ENCODE data around the gene RASAL2. TPM values are rescaled to one million over a fixed set of nuclear protein-coding genes. Genes with fewer than 3 reads are reported as not detected.

The RASAL2 gene
- total RNA-seq, 2 experiments from 2014 or later, result not detected

DNA sequence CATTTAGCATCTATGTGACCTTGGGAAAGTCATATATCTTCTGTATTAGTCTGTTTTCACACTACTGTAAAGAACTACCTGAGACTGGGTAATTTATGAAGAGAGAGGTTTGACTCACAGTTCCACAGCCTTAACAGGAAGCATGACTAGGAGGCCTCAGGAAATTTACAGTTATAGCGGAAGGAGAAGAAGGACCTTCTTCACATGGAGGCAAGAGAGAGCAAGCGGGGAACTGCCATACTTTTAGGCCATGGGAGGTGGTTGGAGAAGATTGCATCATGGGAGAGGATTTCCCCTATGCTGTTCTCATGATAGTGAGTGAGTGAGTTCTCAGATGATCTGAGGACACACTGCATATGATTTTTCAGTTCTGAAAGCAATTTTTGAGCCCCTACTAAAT, 315.0 kb downstream of the RASAL2 start:
- Mint-ChIP-seq H3K9me3 (no peaks in the 10 kb centered on the region), H3K27me3 (peaks cover 5% of the 10 kb centered on the region), H3K4me3 (no peak overlapping the region), H3K4me1 (ENCODE audit: low read depth) (no peaks in the 10 kb centered on the region), H3K27ac (no peak overlapping the region), H3K36me3 (no peaks in the 10 kb centered on the region)
- DNase-seq, result no peak
- intact Hi-C loops (cut with micrococcal nuclease), result no loop called here
- CTCF ChIA-PET, result no interaction called here
- POLR2A ChIA-PET, result no interaction called here

GRCh38 chr1:178409541-178409940, 315.6 kb downstream of the RASAL2 start:
- ChIA-PET CTCF (no interaction called here), POLR2A (no interaction called here)
- Mint-ChIP-seq H3K27me3 (peaks cover 5% of the 10 kb centered on the region), H3K4me1 (ENCODE audit: low read depth) (no peaks in the 10 kb centered on the region), H3K9me3 (no peaks in the 10 kb centered on the region), H3K36me3 (no peaks in the 10 kb centered on the region), H3K27ac (no peak overlapping the region), H3K4me3 (no peak overlapping the region)
- intact Hi-C loops (cut with micrococcal nuclease), result no loop called here
- no peak for DNase-seq

DNA sequence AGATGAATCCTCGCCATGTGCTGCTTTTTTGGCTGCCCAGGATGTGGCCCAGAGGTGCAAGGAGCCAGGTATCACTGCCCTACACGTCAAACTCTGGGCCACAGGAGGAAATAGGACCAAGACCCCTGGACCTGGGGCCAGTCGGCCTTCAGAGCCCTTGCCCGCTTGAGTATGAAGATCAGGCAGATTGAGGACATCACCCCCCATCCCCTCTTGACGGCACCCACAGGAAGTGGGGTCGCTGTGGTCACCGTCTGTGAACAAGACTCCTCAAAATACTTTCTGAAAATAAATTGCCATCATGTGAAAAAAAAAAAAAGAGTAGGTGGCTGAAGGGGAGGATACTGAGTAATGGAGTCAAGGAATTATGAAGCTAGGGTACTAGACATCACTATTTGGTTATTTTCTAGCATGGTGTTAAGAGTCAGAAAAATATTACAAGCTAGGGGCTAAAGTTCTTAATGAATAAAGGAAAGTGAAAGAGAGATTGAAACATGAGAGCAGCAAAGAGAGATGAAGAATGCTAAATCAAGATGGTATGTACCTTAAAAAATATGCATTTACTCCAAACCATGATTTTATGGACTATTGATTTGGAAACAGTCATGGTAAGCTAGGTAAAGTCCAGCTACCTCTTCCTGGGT, 318.0 kb downstream of the RASAL2 start:
- no peaks in the 10 kb centered on the region for H3K36me3 Mint-ChIP-seq
- peaks cover 5% of the 10 kb centered on the region for H3K27me3 Mint-ChIP-seq
- peaks cover 2% of the 10 kb centered on the region for H3K9me3 Mint-ChIP-seq
- CTCF ChIA-PET, result no interaction called here
- no peak overlapping the region for H3K4me3 Mint-ChIP-seq
- intact Hi-C loops (cut with micrococcal nuclease), result no loop called here
- no peak for DNase-seq
- POLR2A ChIA-PET, result no interaction called here
- H3K27ac Mint-ChIP-seq, result no peak overlapping the region
- no peaks in the 10 kb centered on the region for H3K4me1 Mint-ChIP-seq (ENCODE audit: low read depth)

DNA sequence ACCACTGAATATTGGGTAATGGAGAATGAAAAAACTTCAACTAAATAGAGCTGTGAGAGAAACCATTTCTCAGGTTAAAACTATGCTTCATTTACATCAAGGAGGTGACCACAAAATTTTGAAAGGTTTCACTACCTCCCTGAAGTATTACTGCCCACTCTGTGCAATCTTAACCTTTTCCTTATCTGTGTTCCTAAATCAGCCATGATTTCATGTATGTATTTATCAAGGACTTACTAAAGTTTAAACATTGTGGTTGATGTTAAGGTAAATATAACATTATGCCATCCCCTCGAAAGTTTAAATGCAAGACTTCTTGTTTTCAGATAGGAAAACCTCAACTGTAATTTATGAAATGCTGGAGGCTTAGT, 318.5 kb downstream of the RASAL2 start:
- POLR2A ChIA-PET, result no interaction called here
- H3K4me1 Mint-ChIP-seq (ENCODE audit: low read depth), result no peaks in the 10 kb centered on the region
- peaks cover 5% of the 10 kb centered on the region for H3K9me3 Mint-ChIP-seq
- no peaks in the 10 kb centered on the region for H3K36me3 Mint-ChIP-seq
- no peak overlapping the region for H3K4me3 Mint-ChIP-seq
- no peak overlapping the region for H3K27ac Mint-ChIP-seq
- CTCF ChIA-PET, result no interaction called here
- no peak for DNase-seq
- peaks cover 5% of the 10 kb centered on the region for H3K27me3 Mint-ChIP-seq
- intact Hi-C loops (cut with micrococcal nuclease), result no loop called here

- ChIA-PET POLR2A (no interaction called here), CTCF (no interaction called here)
- H3K9me3 Mint-ChIP-seq, result peaks cover 5% of the 10 kb centered on the region
- no peak overlapping the region for H3K4me3 Mint-ChIP-seq
- H3K36me3 Mint-ChIP-seq, result no peaks in the 10 kb centered on the region
- intact Hi-C loops (cut with micrococcal nuclease), result no loop called here
- H3K4me1 Mint-ChIP-seq (ENCODE audit: low read depth), result no peaks in the 10 kb centered on the region
- DNase-seq, result no peak
- H3K27me3 Mint-ChIP-seq, result peaks cover under 1% of the 10 kb centered on the region
- no peak overlapping the region for H3K27ac Mint-ChIP-seq
Observed at GRCh38 chr1:178417858-178418257, 324.0 kb downstream of the RASAL2 start.

GRCh38 chr1:178418284-178418955, 324.5 kb downstream of the RASAL2 start:
- Mint-ChIP-seq H3K4me3 (no peak overlapping the region), H3K27me3 (peaks cover 3% of the 10 kb centered on the region), H3K36me3 (no peaks in the 10 kb centered on the region), H3K4me1 (ENCODE audit: low read depth) (no peaks in the 10 kb centered on the region), H3K9me3 (peaks cover 5% of the 10 kb centered on the region), H3K27ac (no peak overlapping the region)
- intact Hi-C loops (cut with micrococcal nuclease), result no loop called here
- POLR2A ChIA-PET, result no interaction called here
- CTCF ChIA-PET, result no interaction called here
- no peak for DNase-seq

- ChIA-PET POLR2A (no interaction called here), CTCF (interaction anchor here (0.8 kb wide), 1 partner anchor 15 kb away, joined by 5 read pairs; no protein-coding TSS in a partner anchor)
- no peaks in the 10 kb centered on the region for H3K9me3 Mint-ChIP-seq
- no peak overlapping the region for H3K27ac Mint-ChIP-seq
- H3K27me3 Mint-ChIP-seq, result peaks cover 2% of the 10 kb centered on the region
- intact Hi-C loops (cut with micrococcal nuclease), result no loop called here
- no peaks in the 10 kb centered on the region for H3K36me3 Mint-ChIP-seq
- no peak overlapping the region for H3K4me3 Mint-ChIP-seq
- H3K4me1 Mint-ChIP-seq (ENCODE audit: low read depth), result no peaks in the 10 kb centered on the region
- DNase-seq, result no peak
Observed at GRCh38 chr1:178434360-178434759, 340.5 kb downstream of the RASAL2 start.

DNA sequence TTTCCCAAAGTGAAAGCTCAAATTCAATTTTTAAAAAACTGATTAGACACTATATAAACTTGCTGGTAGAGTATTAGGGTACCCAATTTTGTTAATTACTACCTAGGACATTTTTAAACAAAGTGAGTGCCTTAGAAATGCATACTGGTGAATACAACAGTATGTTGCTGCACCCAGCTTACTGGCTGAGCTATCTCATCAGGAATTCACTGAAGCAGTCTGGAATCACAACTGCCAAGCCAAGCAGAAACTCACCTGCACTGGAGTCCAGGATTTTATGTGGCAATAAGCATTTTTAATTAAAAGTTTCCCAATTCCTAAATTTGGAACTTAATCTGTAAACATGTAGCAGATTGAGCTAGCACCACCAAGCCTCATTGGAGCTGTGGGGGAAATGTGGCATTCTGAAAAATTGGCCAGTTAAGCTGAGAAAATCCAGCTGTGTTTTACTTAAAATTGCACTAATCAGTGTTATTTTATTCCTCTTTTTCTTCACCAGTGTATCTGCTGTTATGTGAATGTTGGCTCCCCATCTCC, 341.1 kb downstream of the RASAL2 start:
- no peak for DNase-seq
- Mint-ChIP-seq H3K9me3 (no peaks in the 10 kb centered on the region), H3K36me3 (no peaks in the 10 kb centered on the region), H3K27me3 (peaks cover 3% of the 10 kb centered on the region), H3K27ac (no peak overlapping the region), H3K4me1 (ENCODE audit: low read depth) (no peaks in the 10 kb centered on the region), H3K4me3 (no peak overlapping the region)
- ChIA-PET POLR2A (no interaction called here), CTCF (no interaction called here)
- intact Hi-C loops (cut with micrococcal nuclease), result no loop called here

DNA sequence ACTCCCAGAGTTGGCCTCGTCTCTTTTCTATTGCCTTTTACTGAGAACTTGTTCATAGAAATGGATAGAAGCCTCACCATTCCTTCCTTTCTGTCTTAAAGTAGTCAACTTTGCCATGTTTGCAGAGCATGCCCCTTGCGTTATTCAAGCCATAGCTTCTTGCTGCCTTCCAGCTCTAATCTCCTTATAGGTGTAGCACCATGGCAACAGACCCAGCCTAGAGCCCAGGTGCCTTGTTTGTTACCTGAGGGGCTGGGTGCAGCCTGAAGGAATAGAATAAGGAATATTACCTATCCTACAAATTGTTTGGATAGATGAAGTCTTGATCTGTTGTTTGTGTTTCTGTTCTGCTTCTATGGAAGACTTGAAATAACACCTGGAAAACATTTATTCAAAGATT, 343.0 kb downstream of the RASAL2 start:
- no peaks in the 10 kb centered on the region for H3K4me1 Mint-ChIP-seq (ENCODE audit: low read depth)
- no peak overlapping the region for H3K27ac Mint-ChIP-seq
- H3K27me3 Mint-ChIP-seq, result peaks cover 5% of the 10 kb centered on the region
- H3K36me3 Mint-ChIP-seq, result no peaks in the 10 kb centered on the region
- no peak overlapping the region for H3K4me3 Mint-ChIP-seq
- intact Hi-C loops (cut with micrococcal nuclease), result no loop called here
- DNase-seq, result no peak
- ChIA-PET CTCF (no interaction called here), POLR2A (no interaction called here)
- no peaks in the 10 kb centered on the region for H3K9me3 Mint-ChIP-seq

- Mint-ChIP-seq H3K27me3 (peaks cover 9% of the 10 kb centered on the region), H3K4me3 (no peak overlapping the region), H3K4me1 (ENCODE audit: low read depth) (no peaks in the 10 kb centered on the region), H3K27ac (no peak overlapping the region), H3K36me3 (no peaks in the 10 kb centered on the region), H3K9me3 (no peaks in the 10 kb centered on the region)
- intact Hi-C loops (cut with micrococcal nuclease), result no loop called here
- DNase-seq, result no peak
- CTCF ChIA-PET, result interaction anchor here (0.7 kb wide), 1 partner anchor 42 kb away, joined by 3 read pairs; no protein-coding TSS in a partner anchor
- POLR2A ChIA-PET, result no interaction called here
Observed at GRCh38 chr1:178438432-178438831, 344.5 kb downstream of the RASAL2 start.

- ChIA-PET CTCF (interaction anchor here (1.4 kb wide), 1 partner anchor 58 kb away, joined by 4 read pairs; no protein-coding TSS in a partner anchor), POLR2A (no interaction called here)
- Mint-ChIP-seq H3K4me1 (ENCODE audit: low read depth) (no peaks in the 10 kb centered on the region), H3K27ac (no peak overlapping the region), H3K4me3 (no peak overlapping the region), H3K9me3 (no peaks in the 10 kb centered on the region), H3K36me3 (no peaks in the 10 kb centered on the region), H3K27me3 (peaks cover 9% of the 10 kb centered on the region)
- DNase-seq, result no peak
- intact Hi-C loops (cut with micrococcal nuclease), result no loop called here
Observed at GRCh38 chr1:178442925-178443324, 349.0 kb downstream of the RASAL2 start.

- POLR2A ChIA-PET, result no interaction called here
- DNase-seq, result no peak
- Mint-ChIP-seq H3K4me1 (ENCODE audit: low read depth) (no peaks in the 10 kb centered on the region), H3K9me3 (no peaks in the 10 kb centered on the region), H3K36me3 (no peaks in the 10 kb centered on the region), H3K4me3 (no peak overlapping the region), H3K27ac (no peak overlapping the region), H3K27me3 (no peaks in the 10 kb centered on the region)
- intact Hi-C loops (cut with micrococcal nuclease), result no loop called here
- CTCF ChIA-PET, result no interaction called here
Observed at GRCh38 chr1:178450871-178451270, 357.0 kb downstream of the RASAL2 start.

DNA sequence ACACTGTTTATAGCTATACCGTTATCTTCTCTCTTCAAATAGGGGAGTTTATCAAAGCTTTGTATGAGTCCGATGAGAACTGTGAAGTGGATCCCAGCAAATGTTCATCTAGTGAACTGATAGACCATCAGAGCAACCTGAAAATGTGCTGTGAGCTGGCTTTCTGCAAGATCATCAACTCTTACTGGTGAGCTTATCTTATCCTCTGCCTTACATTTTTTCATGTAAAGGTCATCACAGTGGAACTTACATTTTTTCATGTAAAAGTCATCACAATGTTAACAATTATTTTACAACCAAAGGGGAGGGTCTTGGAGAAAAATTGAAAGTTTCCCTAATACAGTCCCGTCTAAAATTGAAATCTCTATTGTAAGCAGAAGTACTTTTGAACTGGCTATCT, 357.6 kb downstream of the RASAL2 start:
- no peaks in the 10 kb centered on the region for H3K4me1 Mint-ChIP-seq (ENCODE audit: low read depth)
- H3K4me3 Mint-ChIP-seq, result no peak overlapping the region
- H3K27ac Mint-ChIP-seq, result no peak overlapping the region
- no peak for DNase-seq
- ChIA-PET CTCF (no interaction called here), POLR2A (no interaction called here)
- H3K36me3 Mint-ChIP-seq, result no peaks in the 10 kb centered on the region
- H3K9me3 Mint-ChIP-seq, result no peaks in the 10 kb centered on the region
- intact Hi-C loops (cut with micrococcal nuclease), result no loop called here
- no peaks in the 10 kb centered on the region for H3K27me3 Mint-ChIP-seq

Measured in activated CD4-positive, alpha-beta memory T cell treated with anti-CD3 and anti-CD28 coated beads for 36 hours (primary cell).